ENCODE measurements around the gene REX1BD. TPM values are rescaled to one million over a fixed set of nuclear protein-coding genes. Genes with fewer than 3 reads are reported as not detected.

The REX1BD gene
- polyA plus RNA-seq, 1 experiment: 17.6 TPM

GRCh38 chr19:18603255-18603957 is 14.8 kb downstream of the REX1BD start:
- Histone ChIP-seq H3K27ac (ENCODE audit: low read depth, low read length) (no peak overlapping the region), H3K9me3 (ENCODE audit: control insufficient read depth, insufficient read depth, low read length) (no peaks in the 10 kb centered on the region; the same call in 1 of the 2 replicates), H3K27me3 (ENCODE audit: control insufficient read depth, insufficient read depth, low read length) (peaks cover 48% of the 10 kb centered on the region), H3K4me3 (ENCODE audit: low read depth, low read length) (no peak overlapping the region)
- CTCF ChIA-PET: interaction anchor here (1.1 kb wide), 1 partner anchor 9 kb away, joined by 8 read pairs; no protein-coding TSS in a partner anchor
- POLR2A ChIA-PET: no interaction called here
- DNase-seq (ENCODE audit: low read depth, low spot score): no peak
- TF ChIP-seq CTCF (IDR thresholded peaks at IDR 0.05; ENCODE audit: low read depth, low read length): peak; percentile 34

DNA sequence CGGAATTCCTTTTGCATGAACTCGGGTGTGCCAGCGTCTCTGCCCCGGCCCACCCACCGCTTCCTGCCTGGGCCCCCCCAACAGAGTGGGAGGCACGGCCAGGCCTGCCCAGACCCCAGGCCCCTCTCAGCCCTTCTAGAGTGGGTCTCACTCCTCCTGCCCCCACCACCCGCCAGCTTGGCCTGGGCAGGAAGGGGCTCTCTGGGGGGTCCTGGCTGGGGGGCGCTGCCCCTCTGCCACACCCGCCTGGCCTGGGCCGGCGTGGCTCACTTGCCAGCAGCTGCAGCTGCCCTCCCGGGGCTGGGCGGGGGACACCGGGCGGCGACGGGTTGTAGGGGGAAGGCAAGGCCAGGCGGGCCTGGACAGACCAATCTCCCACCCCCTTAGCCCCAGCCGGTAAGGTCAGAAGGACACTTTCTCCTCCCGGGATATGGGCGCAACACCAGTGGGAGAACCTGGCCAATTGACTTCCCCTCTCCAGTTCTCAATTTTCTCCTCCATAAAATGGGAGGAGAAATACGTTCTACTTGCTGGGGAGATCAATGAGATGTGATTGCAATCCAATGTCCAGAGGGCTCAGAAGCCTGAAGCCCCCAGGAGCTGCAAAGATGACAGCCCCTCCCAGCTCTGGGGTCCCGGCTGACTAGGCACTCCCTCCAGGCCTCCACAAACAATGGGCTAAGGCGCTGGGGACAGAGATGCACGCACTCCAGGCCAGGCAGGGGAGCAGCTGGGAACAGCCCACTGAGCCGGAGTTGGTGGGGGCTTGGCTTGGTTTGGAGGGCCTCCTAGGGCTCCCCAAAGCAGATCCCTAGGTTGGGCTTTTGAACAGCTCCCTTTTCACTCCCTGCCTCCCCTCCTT is 15.6 kb downstream of the REX1BD start:
- H3K4me3 ChIP-seq (ENCODE audit: low read depth, low read length): no peak overlapping the region
- no peaks in the 10 kb centered on the region; the same call in 1 of the 2 replicates for H3K9me3 ChIP-seq (ENCODE audit: control insufficient read depth, insufficient read depth, low read length)
- ChIA-PET CTCF (interaction anchor here (1.2 kb wide), 1 partner anchor 10 kb away, joined by 4 read pairs; no protein-coding TSS in a partner anchor), POLR2A (no interaction called here)
- peaks cover 55% of the 10 kb centered on the region for H3K27me3 ChIP-seq (ENCODE audit: control insufficient read depth, insufficient read depth, low read length)
- no peak for TF ChIP-seq CTCF (IDR thresholded peaks at IDR 0.05; ENCODE audit: low read depth, low read length)
- DNase-seq (ENCODE audit: low read depth, low spot score): no peak
- no peak overlapping the region for H3K27ac ChIP-seq (ENCODE audit: low read depth, low read length)

GRCh38 chr19:18604820-18605159 is 16.2 kb downstream of the REX1BD start:
- Histone ChIP-seq H3K27ac (ENCODE audit: low read depth, low read length) (no peak overlapping the region), H3K4me3 (ENCODE audit: low read depth, low read length) (no peak overlapping the region), H3K9me3 (ENCODE audit: control insufficient read depth, insufficient read depth, low read length) (no peaks in the 10 kb centered on the region; the same call in 1 of the 2 replicates), H3K27me3 (ENCODE audit: control insufficient read depth, insufficient read depth, low read length) (peaks cover 57% of the 10 kb centered on the region)
- TF ChIP-seq CTCF (IDR thresholded peaks at IDR 0.05; ENCODE audit: low read depth, low read length): no peak
- no peak for DNase-seq (ENCODE audit: low read depth, low spot score)
- POLR2A ChIA-PET: interaction anchor here (0.6 kb wide), 1 partner anchor 254 kb away, joined by 5 read pairs; no protein-coding TSS in a partner anchor
- CTCF ChIA-PET: interaction anchor here (1.2 kb wide), 1 partner anchor 11 kb away, joined by 4 read pairs; no protein-coding TSS in a partner anchor

- ChIA-PET CTCF (interaction anchor here (1.2 kb wide), 1 partner anchor 11 kb away, joined by 4 read pairs; no protein-coding TSS in a partner anchor), POLR2A (interaction anchor here (0.6 kb wide), 1 partner anchor 254 kb away, joined by 5 read pairs; no protein-coding TSS in a partner anchor)
- no peak for TF ChIP-seq CTCF (IDR thresholded peaks at IDR 0.05; ENCODE audit: low read depth, low read length)
- Histone ChIP-seq H3K27me3 (ENCODE audit: control insufficient read depth, insufficient read depth, low read length) (peaks cover 61% of the 10 kb centered on the region), H3K27ac (ENCODE audit: low read depth, low read length) (no peak overlapping the region), H3K9me3 (ENCODE audit: control insufficient read depth, insufficient read depth, low read length) (no peaks in the 10 kb centered on the region; the same call in 1 of the 2 replicates), H3K4me3 (ENCODE audit: low read depth, low read length) (no peak overlapping the region)
- no peak for DNase-seq (ENCODE audit: low read depth, low spot score)
Measured at GRCh38 chr19:18605196-18605545, 16.6 kb downstream of the REX1BD start.

Measured in AG04450 (cell line).